DMS114 treated with DMSO at 0.1 percent for 48 hours (cell line): Measurements from ENCODE around the gene SYT17.
"Not testable (repeated sequence)": the region's sequence is repeated elsewhere in the genome, so short reads cannot be mapped to it uniquely, and the experiment has no call there.

Experiments
- DNase-seq: peaks from one replicate; lab custom pipeline; 2025; ENCODE audit not compliant: unreplicated experiment; lab: John Stamatoyannopoulos, UW

SYT17 gene

GRCh38 chr16:19172098-19172780 lies 4.2 kb downstream of the SYT17 start:
- DNase-seq, result no peak

- no peak for DNase-seq
Observed at GRCh38 chr16:19173059-19173458, 5.0 kb downstream of the SYT17 start.

- DNase-seq, result no peak
Observed at GRCh38 chr16:19173649-19174383, 5.8 kb downstream of the SYT17 start.

GRCh38 chr16:19174478-19174877 lies 6.4 kb downstream of the SYT17 start:
- DNase-seq, result no peak

GRCh38 chr16:19175492-19176262 lies 7.6 kb downstream of the SYT17 start:
- DNase-seq, result no peak

- no peak for DNase-seq
Observed at GRCh38 chr16:19177111-19177739, 9.2 kb downstream of the SYT17 start.

- no peak for DNase-seq
Observed at GRCh38 chr16:19179546-19180490, 11.8 kb downstream of the SYT17 start.

GRCh38 chr16:19180741-19181140 lies 12.7 kb downstream of the SYT17 start:
- no peak for DNase-seq

- DNase-seq, result no peak
Observed at GRCh38 chr16:19182481-19182880, 14.4 kb downstream of the SYT17 start.

GRCh38 chr16:19183187-19183586 lies 15.1 kb downstream of the SYT17 start:
- DNase-seq, result no peak

GRCh38 chr16:19184823-19185509 lies 16.9 kb downstream of the SYT17 start:
- no peak for DNase-seq

GRCh38 chr16:19185510-19185851 lies 17.4 kb downstream of the SYT17 start:
- no peak for DNase-seq

- DNase-seq, result no peak
Observed at GRCh38 chr16:19186408-19186807, 18.4 kb downstream of the SYT17 start.

GRCh38 chr16:19187961-19188360 lies 19.9 kb downstream of the SYT17 start:
- DNase-seq, result not testable (repeated sequence)

GRCh38 chr16:19188406-19188805 lies 20.4 kb downstream of the SYT17 start:
- no peak for DNase-seq

GRCh38 chr16:19192865-19193264 lies 24.8 kb downstream of the SYT17 start:
- no peak for DNase-seq

GRCh38 chr16:19196871-19197270 lies 28.8 kb downstream of the SYT17 start:
- DNase-seq, result no peak

- no peak for DNase-seq
Observed at GRCh38 chr16:19203374-19203966, 35.4 kb downstream of the SYT17 start.

- DNase-seq, result no peak
Observed at GRCh38 chr16:19210280-19210924, 42.4 kb downstream of the SYT17 start.
